ENCODE data around the gene GPATCH1.

GRCh38 chr19:33063753-33064457 is 17.1 kb upstream of the GPATCH1 start:
- no peak for TF ChIP-seq POLR2AphosphoS5 (IDR thresholded peaks at IDR 0.05; ENCODE audit: low read depth, low read length)
- TF ChIP-seq TAF1 (IDR thresholded peaks at IDR 0.05; ENCODE audit: borderline replicate concordance, insufficient read depth, low read length) = no peak
- TF ChIP-seq, protein P1, sequence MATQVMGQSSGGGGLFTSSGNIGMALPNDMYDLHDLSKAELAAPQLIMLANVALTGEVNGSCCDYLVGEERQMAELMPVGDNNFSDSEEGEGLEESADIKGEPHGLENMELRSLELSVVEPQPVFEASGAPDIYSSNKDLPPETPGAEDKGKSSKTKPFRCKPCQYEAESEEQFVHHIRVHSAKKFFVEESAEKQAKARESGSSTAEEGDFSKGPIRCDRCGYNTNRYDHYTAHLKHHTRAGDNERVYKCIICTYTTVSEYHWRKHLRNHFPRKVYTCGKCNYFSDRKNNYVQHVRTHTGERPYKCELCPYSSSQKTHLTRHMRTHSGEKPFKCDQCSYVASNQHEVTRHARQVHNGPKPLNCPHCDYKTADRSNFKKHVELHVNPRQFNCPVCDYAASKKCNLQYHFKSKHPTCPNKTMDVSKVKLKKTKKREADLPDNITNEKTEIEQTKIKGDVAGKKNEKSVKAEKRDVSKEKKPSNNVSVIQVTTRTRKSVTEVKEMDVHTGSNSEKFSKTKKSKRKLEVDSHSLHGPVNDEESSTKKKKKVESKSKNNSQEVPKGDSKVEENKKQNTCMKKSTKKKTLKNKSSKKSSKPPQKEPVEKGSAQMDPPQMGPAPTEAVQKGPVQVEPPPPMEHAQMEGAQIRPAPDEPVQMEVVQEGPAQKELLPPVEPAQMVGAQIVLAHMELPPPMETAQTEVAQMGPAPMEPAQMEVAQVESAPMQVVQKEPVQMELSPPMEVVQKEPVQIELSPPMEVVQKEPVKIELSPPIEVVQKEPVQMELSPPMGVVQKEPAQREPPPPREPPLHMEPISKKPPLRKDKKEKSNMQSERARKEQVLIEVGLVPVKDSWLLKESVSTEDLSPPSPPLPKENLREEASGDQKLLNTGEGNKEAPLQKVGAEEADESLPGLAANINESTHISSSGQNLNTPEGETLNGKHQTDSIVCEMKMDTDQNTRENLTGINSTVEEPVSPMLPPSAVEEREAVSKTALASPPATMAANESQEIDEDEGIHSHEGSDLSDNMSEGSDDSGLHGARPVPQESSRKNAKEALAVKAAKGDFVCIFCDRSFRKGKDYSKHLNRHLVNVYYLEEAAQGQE (IDR thresholded peaks at IDR 0.05; ENCODE audit: insufficient read depth in 1 of 2, low read depth in 2 of 2, low read length in 2 of 2) = no peak
